A673 (cell line): Measurements from ENCODE around the gene SGK1. TPM values are rescaled to one million over a fixed set of nuclear protein-coding genes. Genes with fewer than 3 reads are reported as not detected.

ENCODE experiments used
- BruUV-seq: library from RNA; stranded (reverse); fragments of 400-500 nt; replicated peaks from 2 replicates; lab custom pipeline; 2021; lab: Mats Ljungman, UMichigan
- CTCF ChIA-PET: fragments of 300-600 bp; sonication (Branson Sonifier 250); formaldehyde crosslinking; loops from one replicate; lab custom pipeline; 2022; ENCODE audit warnings: antibody characterized with exemption; lab: Charles Lee
- POLR2A ChIA-PET: fragments of 300-600 bp; sonication (Branson Sonifier 250); formaldehyde crosslinking; loops from one replicate; lab custom pipeline; 2022; ENCODE audit warnings: antibody characterized with exemption; ENCODE audit not compliant: low non-redundant PET; lab: Charles Lee
- DNase-seq: peaks from one replicate; pipeline ENCODE4 v3.0.0-alpha.2; 2015; ENCODE audit warnings: low spot score
- H3K27ac ChIP-seq: fragments of 200-600 bp; sonication (generic); 2 replicates; pipeline ENCODE4 v1.5.1; 2016; ENCODE audit warnings: mixed run types, low read depth, mild to moderate bottlenecking, mixed read lengths, antibody characterized with exemption, low read length; ENCODE audit not compliant: poor library complexity, severe bottlenecking
- H3K27me3 ChIP-seq: fragments of 200-600 bp; sonication (generic); replicated peaks from 2 replicates; pipeline ENCODE4 v1.6.1; 2017; ENCODE audit warnings: mixed run types, low read depth, mild to moderate bottlenecking, mixed read lengths, antibody characterized with exemption, low read length; ENCODE audit not compliant: insufficient read depth, poor library complexity
- H3K36me3 ChIP-seq: fragments of 200-600 bp; sonication (generic); 2 replicates; pipeline ENCODE4 v1.6.1; 2016; ENCODE audit warnings: mixed run types, mild to moderate bottlenecking, mixed read lengths, antibody characterized with exemption, low read length; ENCODE audit not compliant: insufficient read depth, poor library complexity, severe bottlenecking
- H3K4me1 ChIP-seq: fragments of 200-600 bp; sonication (generic); 2 replicates; pipeline ENCODE4 v1.6.1; 2017; ENCODE audit warnings: mixed run types, mild to moderate bottlenecking, mixed read lengths, antibody characterized with exemption, low read length; ENCODE audit not compliant: insufficient read depth, poor library complexity, severe bottlenecking
- H3K4me3 ChIP-seq: fragments of 200-600 bp; sonication (generic); 2 replicates; pipeline ENCODE4 v1.5.1; 2016; ENCODE audit warnings: low read depth, mixed run types, mild to moderate bottlenecking, mixed read lengths, low read length; ENCODE audit not compliant: poor library complexity, severe bottlenecking
- H3K9me3 ChIP-seq: fragments of 200-600 bp; sonication (generic); 2 replicates; pipeline ENCODE4 v1.6.1; 2016; ENCODE audit warnings: mixed run types, low read depth, mild to moderate bottlenecking, mixed read lengths, antibody characterized with exemption, low read length; ENCODE audit not compliant: poor library complexity, severe bottlenecking
- EZH2 ChIP-seq: fragments of 200-600 bp; sonication (generic); IDR thresholded peaks from 2 replicates; pipeline ENCODE4 v1.6.1; 2017; ENCODE audit warnings: borderline replicate concordance, low read depth, mild to moderate bottlenecking, mixed read lengths, antibody characterized with exemption, low read length; ENCODE audit not compliant: poor library complexity, severe bottlenecking
- intact Hi-C: fragments of 100-400 bp; cut with micrococcal nuclease; formaldehyde crosslinking; loops from one replicate; pipeline ENCODE4 v1.10.0; 2022; ENCODE audit not compliant: unreplicated experiment
- total RNA-seq: library from RNA; stranded (reverse); gene quantifications from 2 replicates; pipeline ENCODE4 v1.2.3, GENCODE V29; 2021
- TF ChIP-seq, protein P1 (sequence below): fragments of 300-800, 200-600 bp; sonication (generic); conservative IDR thresholded peaks from 2 replicates; pipeline ENCODE4 v1.5.1; 2017; ENCODE audit warnings: low read depth, mild to moderate bottlenecking, antibody characterized with exemption, low read length, moderate library complexity, mixed read lengths

The SGK1 gene
- total RNA-seq, 1 experiment from 2014 or later: 73.3 TPM

DNA sequence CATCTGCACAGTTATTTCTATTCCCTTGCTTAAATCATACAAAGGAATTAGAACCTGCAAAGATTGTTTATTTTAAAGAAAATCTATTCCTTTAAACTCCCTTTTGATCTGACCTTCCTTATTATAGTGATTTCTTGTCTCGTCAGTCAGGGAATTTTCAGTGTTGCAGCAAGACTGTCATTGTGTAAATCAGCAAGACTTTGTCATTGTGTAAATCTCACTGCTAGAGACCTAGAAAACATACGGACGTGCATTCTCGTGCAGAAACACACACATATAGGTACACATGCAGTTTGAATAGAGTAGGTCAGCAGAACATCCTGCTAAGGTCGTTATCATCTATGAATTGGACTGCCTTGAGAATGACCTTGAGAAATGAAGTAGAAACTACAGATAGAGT, 6.2 kb upstream of the SGK1 start:
- H3K4me3 ChIP-seq: no peak overlapping the region
- CTCF ChIA-PET: no interaction called here
- no peaks in the 10 kb centered on the region for H3K9me3 ChIP-seq
- BruUV-seq: no TSS peak
- H3K36me3 ChIP-seq: no peaks in the 10 kb centered on the region
- TF ChIP-seq, protein P1, sequence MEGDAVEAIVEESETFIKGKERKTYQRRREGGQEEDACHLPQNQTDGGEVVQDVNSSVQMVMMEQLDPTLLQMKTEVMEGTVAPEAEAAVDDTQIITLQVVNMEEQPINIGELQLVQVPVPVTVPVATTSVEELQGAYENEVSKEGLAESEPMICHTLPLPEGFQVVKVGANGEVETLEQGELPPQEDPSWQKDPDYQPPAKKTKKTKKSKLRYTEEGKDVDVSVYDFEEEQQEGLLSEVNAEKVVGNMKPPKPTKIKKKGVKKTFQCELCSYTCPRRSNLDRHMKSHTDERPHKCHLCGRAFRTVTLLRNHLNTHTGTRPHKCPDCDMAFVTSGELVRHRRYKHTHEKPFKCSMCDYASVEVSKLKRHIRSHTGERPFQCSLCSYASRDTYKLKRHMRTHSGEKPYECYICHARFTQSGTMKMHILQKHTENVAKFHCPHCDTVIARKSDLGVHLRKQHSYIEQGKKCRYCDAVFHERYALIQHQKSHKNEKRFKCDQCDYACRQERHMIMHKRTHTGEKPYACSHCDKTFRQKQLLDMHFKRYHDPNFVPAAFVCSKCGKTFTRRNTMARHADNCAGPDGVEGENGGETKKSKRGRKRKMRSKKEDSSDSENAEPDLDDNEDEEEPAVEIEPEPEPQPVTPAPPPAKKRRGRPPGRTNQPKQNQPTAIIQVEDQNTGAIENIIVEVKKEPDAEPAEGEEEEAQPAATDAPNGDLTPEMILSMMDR: no peak
- no peak for TF ChIP-seq EZH2
- intact Hi-C loops: no loop called here
- H3K27ac ChIP-seq: no peak overlapping the region
- no peaks in the 10 kb centered on the region for H3K27me3 ChIP-seq
- DNase-seq: no peak
- POLR2A ChIA-PET: no interaction called here
- H3K4me1 ChIP-seq: no peaks in the 10 kb centered on the region

DNA sequence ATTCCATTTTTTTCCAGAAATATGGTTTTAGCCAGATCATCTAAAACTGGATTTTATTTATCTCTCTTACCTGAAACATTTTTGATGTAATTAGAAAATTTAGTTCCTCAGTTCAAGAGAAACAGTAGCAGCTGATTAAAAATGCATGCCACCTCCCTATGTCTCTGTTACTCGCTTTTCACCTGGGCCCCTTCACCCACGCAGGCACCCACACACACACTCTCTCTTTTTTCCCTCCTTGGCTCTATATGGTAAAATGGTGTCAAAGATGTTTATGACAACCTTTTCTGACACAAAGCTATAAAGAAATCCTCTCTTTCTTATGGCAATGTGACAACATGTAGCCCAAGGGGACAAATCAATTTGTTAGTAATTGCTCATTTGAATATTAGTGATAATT, 5.8 kb upstream of the SGK1 start:
- TF ChIP-seq, protein P1: no peak
- TF ChIP-seq EZH2: no peak
- BruUV-seq: no TSS peak
- Histone ChIP-seq H3K9me3 (no peaks in the 10 kb centered on the region), H3K4me3 (no peak overlapping the region), H3K27me3 (no peaks in the 10 kb centered on the region), H3K27ac (no peak overlapping the region), H3K36me3 (no peaks in the 10 kb centered on the region), H3K4me1 (no peaks in the 10 kb centered on the region)
- intact Hi-C loops: no loop called here
- DNase-seq: no peak
- POLR2A ChIA-PET: no interaction called here
- CTCF ChIA-PET: no interaction called here

DNA sequence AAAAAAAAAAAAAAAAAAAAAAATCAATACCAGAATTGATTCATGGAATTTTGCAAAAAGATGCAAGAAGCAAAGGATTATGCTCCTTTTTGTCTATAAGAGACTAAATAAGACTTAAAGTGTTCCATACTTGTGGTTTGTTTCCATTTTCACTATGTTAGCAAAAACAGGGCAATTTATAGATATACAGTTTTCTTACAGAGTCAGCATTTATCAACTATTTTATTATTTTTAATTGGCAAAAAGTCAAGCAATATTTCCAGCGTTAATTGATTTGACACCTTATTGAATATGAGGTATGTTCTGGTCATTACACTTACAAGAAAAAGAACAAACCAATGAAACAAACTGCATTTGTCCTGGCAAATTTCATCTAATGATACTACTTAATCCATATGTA, 5.4 kb upstream of the SGK1 start:
- no peaks in the 10 kb centered on the region for H3K27me3 ChIP-seq
- POLR2A ChIA-PET: no interaction called here

DNA sequence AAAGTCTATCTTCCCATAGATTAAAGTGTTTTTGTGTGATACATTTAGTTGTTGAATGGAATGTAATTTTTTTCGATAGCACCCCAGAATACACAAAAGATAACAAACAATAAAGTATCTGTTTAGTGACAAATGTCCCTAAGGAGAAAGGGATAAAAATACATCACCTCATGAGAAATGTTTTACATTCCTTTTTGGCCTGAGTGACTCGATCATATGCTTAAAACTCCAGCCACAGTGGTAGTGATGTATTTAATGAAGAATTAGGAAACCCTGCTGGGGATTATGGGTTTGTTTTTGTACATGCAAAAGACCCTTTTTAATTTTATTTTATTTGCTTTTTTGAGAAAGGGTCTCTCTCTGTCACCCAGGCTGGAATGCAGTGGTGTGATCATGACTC, 4.3 kb upstream of the SGK1 start:
- H3K27ac ChIP-seq: no peak overlapping the region
- H3K9me3 ChIP-seq: no peaks in the 10 kb centered on the region
- TF ChIP-seq EZH2: no peak
- TF ChIP-seq, protein P1: no peak
- no peak for DNase-seq
- H3K36me3 ChIP-seq: no peaks in the 10 kb centered on the region
- peaks cover 3% of the 10 kb centered on the region for H3K27me3 ChIP-seq
- BruUV-seq: no TSS peak
- ChIA-PET CTCF (no interaction called here), POLR2A (interaction anchor here (0.7 kb wide), 1 partner anchor 87 kb away, joined by 5 read pairs; no protein-coding TSS in a partner anchor)
- H3K4me3 ChIP-seq: no peak overlapping the region
- peaks cover 6% of the 10 kb centered on the region for H3K4me1 ChIP-seq
- intact Hi-C loops: no loop called here

More for the DNA sequence above, 5.4 kb upstream of the SGK1 start:
- no TSS peak for BruUV-seq
- Histone ChIP-seq H3K9me3 (no peaks in the 10 kb centered on the region), H3K4me3 (no peak overlapping the region), H3K4me1 (peaks cover 2% of the 10 kb centered on the region), H3K36me3 (no peaks in the 10 kb centered on the region), H3K27ac (no peak overlapping the region)
- no peak for TF ChIP-seq EZH2
- CTCF ChIA-PET: no interaction called here
- intact Hi-C loops: no loop called here
- DNase-seq: no peak
